Hepatocyte (in vitro differentiated cells): ENCODE data around the gene KLF9. TPM values are rescaled to one million over a fixed set of nuclear protein-coding genes. Genes with fewer than 3 reads are reported as not detected.

Experiments used
- DNase-seq: peaks from one replicate; pipeline ENCODE4 v3.0.0-alpha.2; 2016; ENCODE audit warnings: low spot score
- H2AFZ ChIP-seq: fragments of 200-600 bp; sonication (generic); 2 replicates; pipeline ENCODE4 v1.6.0; 2016; ENCODE audit warnings: antibody characterized with exemption, mild to moderate bottlenecking
- H3K27ac ChIP-seq: fragments of 200-600 bp; sonication (generic); 2 replicates; pipeline ENCODE4 v1.5.1; 2016; ENCODE audit warnings: mild to moderate bottlenecking
- H3K27me3 ChIP-seq: fragments of 200-600 bp; sonication (generic); 2 replicates; pipeline ENCODE4 v1.6.1; 2016
- H3K36me3 ChIP-seq: fragments of 200-600 bp; sonication (generic); replicated peaks from 2 replicates; pipeline ENCODE4 v1.5.1; 2016; ENCODE audit warnings: low read depth; ENCODE audit not compliant: insufficient read depth
- H3K4me1 ChIP-seq: fragments of 200-600 bp; sonication (generic); 2 replicates; pipeline ENCODE4 v1.5.1; 2016; ENCODE audit warnings: mild to moderate bottlenecking, moderate library complexity; ENCODE audit not compliant: insufficient read depth
- H3K4me2 ChIP-seq: fragments of 200-600 bp; sonication (generic); 2 replicates; pipeline ENCODE4 v1.6.0; 2016
- H3K4me3 ChIP-seq: fragments of 200-600 bp; sonication (generic); 2 replicates; pipeline ENCODE4 v1.5.1; 2016; ENCODE audit warnings: mild to moderate bottlenecking
- H3K79me2 ChIP-seq: fragments of 200-600 bp; sonication (generic); 2 replicates; pipeline ENCODE4 v1.6.0; 2017; ENCODE audit warnings: mild to moderate bottlenecking
- H3K9me2 ChIP-seq: fragments of 200-600 bp; sonication (generic); replicated peaks from 2 replicates; pipeline ENCODE4 v1.6.0; 2017; ENCODE audit warnings: mild to moderate bottlenecking; ENCODE audit not compliant: insufficient read depth
- H3K9me3 ChIP-seq: fragments of 200-600 bp; sonication (generic); 2 replicates; pipeline ENCODE4 v1.5.1; 2016; ENCODE audit warnings: low read depth, mild to moderate bottlenecking
- H4K20me1 ChIP-seq: fragments of 200-600 bp; sonication (generic); 2 replicates; pipeline ENCODE4 v1.6.0; 2016; ENCODE audit warnings: mild to moderate bottlenecking; ENCODE audit not compliant: insufficient read depth, poor library complexity, severe bottlenecking
- EZH2 ChIP-seq: fragments of 200-600 bp; sonication (generic); IDR thresholded peaks from 2 replicates; pipeline ENCODE4 v1.6.1; 2016; ENCODE audit warnings: antibody characterized with exemption, mild to moderate bottlenecking, borderline replicate concordance
- EZH2phosphoT487 ChIP-seq: fragments of 200-600 bp; sonication (generic); IDR thresholded peaks from one replicate; pipeline ENCODE4 v1.6.1; 2018; ENCODE audit warnings: antibody characterized with exemption, mild to moderate bottlenecking, low read depth, moderate library complexity; ENCODE audit not compliant: unreplicated experiment, severe bottlenecking
- WGBS: methylation state at CpG from one replicate; pipeline ENCODE4 v1.1.6; 2016; ENCODE audit warnings: low lambda C conversion rate; ENCODE audit errors: missing lambda C conversion rate; 5-methylcytosine and 5-hydroxymethylcytosine counted together
- polyA plus RNA-seq: library from polyadenylated mRNA; unstranded; fragments of >200 nt; fragmentation: Nextera tagmentation; extraction: Ambion mirVana; gene quantifications from 2 replicates; pipeline ENCODE4 v1.2.1, GENCODE V29; 2016
- total RNA-seq: library from RNA; depleted of rRNA; stranded (reverse); fragments of >200 nt; gene quantifications from 2 replicates; pipeline ENCODE4 v1.2.3, GENCODE V29; 2014
- TF ChIP-seq, protein P1 (sequence below): fragments of 200-600 bp; sonication (generic); IDR thresholded peaks from 2 replicates; pipeline ENCODE4 v1.5.1; 2016; ENCODE audit warnings: antibody characterized with exemption, mild to moderate bottlenecking; ENCODE audit not compliant: poor library complexity

The KLF9 gene
- total and polyA plus RNA-seq, 2 experiments from 2014 or later: 5.3 to 29.4 TPM

DNA sequence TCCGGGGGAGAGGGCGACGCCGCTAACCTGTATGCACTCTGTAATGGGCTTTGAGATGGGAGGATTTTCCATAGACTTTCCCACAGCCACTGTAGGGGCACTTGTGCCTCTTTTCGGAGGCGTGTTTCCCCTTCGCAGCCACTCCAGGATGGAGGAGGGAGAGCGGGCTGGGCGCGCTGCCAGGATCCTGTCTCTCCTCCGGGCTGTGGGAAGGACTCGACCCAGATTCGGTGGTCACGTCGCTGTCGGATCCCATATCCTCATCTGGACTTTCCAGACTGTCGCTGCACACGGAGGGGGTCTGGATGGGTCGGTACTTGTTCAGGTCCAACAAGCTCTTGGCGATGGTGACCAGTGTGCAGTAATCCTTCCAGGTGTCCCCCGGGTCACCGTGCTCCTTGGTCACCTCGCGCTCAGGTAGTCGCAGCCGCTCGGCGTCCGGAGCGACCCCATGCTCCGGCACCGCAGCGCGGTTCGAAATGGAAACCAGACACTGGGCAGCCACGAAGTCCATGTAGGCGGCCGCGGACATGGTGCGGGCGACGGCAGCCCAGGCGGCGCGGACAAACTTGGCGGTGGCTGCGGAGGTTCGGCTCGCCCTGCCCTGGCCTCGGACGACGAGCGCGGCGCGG is 1.5 kb downstream of the KLF9 start:
- Histone ChIP-seq H3K9me3 (no peaks in the 10 kb centered on the region), H3K36me3 (no peaks in the 10 kb centered on the region), H2AFZ (peak overlapping the region; percentile 67), H3K27ac (peak overlapping the region; percentile 96), H3K4me3 (peak overlapping the region; percentile 66), H3K4me1 (peaks cover 4% of the 10 kb centered on the region), H3K27me3 (no peaks in the 10 kb centered on the region), H3K4me2 (peak overlapping the region; percentile 76), H4K20me1 (peaks cover 26% of the 10 kb centered on the region), H3K9me2 (no peaks in the 10 kb centered on the region), H3K79me2 (peaks cover 43% of the 10 kb centered on the region)
- DNase-seq: peak; percentile 84
- 2% methylated on average over 46 of the region's 56 CpGs for WGBS
- TF ChIP-seq EZH2phosphoT487: no peak
- TF ChIP-seq, protein P1, sequence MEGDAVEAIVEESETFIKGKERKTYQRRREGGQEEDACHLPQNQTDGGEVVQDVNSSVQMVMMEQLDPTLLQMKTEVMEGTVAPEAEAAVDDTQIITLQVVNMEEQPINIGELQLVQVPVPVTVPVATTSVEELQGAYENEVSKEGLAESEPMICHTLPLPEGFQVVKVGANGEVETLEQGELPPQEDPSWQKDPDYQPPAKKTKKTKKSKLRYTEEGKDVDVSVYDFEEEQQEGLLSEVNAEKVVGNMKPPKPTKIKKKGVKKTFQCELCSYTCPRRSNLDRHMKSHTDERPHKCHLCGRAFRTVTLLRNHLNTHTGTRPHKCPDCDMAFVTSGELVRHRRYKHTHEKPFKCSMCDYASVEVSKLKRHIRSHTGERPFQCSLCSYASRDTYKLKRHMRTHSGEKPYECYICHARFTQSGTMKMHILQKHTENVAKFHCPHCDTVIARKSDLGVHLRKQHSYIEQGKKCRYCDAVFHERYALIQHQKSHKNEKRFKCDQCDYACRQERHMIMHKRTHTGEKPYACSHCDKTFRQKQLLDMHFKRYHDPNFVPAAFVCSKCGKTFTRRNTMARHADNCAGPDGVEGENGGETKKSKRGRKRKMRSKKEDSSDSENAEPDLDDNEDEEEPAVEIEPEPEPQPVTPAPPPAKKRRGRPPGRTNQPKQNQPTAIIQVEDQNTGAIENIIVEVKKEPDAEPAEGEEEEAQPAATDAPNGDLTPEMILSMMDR: no peak
- TF ChIP-seq EZH2: no peak

DNA sequence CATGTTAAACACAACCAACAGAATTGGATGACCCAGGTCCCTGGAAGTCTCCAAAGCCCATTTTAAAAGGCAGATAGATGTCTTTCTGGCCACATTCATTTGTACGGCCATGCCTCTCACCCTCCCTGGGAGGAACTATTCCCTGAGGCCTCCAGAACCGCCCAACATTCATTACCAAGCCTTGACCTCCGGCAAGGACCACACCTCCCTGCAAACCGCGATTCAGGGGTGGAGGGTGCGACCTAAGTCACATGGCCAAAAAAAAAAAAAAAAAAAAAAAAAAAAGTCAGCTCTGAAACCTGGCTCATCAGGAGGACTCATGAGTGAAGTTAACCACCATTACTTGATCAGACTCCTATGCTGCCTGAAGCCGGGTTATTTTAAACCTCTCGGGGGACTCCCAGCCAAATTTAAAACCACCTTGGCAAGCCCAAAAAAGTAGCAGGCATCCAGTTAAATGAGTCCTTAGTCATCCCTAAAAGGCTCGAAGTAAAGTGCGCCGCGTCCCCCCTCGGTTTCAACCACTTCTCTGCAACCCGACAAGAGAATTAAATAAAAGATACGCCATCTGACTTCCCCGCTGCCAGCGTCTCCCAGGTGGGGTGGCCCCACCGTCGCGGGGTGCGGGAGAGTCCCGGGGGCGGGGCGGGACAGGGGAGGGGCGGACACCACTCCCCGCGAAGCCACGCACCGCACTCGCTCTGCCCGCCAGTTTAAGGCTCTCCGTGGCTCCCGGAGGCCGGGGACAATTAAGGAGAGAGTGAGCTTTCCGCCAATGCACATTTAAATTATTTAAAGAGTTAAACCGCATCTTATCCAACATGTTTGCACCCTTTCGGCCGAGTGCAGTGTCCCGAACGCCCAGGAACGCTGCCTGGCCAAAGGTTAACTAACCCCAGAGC is 2.3 kb downstream of the KLF9 start:
- H3K9me2 ChIP-seq: no peaks in the 10 kb centered on the region
- H3K9me3 ChIP-seq: no peaks in the 10 kb centered on the region
- H3K27ac ChIP-seq: peak overlapping the region; percentile 96
- H3K36me3 ChIP-seq: no peaks in the 10 kb centered on the region
- peaks cover 51% of the 10 kb centered on the region for H3K79me2 ChIP-seq
- H2AFZ ChIP-seq: peak overlapping the region; percentile 67
- no peak for TF ChIP-seq EZH2
- TF ChIP-seq, protein P1: no peak
- TF ChIP-seq EZH2phosphoT487: no peak
- no peaks in the 10 kb centered on the region for H3K27me3 ChIP-seq
- H3K4me2 ChIP-seq: peak overlapping the region; percentile 76
- peaks cover 7% of the 10 kb centered on the region for H3K4me1 ChIP-seq
- DNase-seq: peak; percentile 62
- 7% methylated on average over 41 of the region's 41 CpGs for WGBS
- H4K20me1 ChIP-seq: peaks cover 31% of the 10 kb centered on the region
- peak overlapping the region; percentile 66 for H3K4me3 ChIP-seq

DNA sequence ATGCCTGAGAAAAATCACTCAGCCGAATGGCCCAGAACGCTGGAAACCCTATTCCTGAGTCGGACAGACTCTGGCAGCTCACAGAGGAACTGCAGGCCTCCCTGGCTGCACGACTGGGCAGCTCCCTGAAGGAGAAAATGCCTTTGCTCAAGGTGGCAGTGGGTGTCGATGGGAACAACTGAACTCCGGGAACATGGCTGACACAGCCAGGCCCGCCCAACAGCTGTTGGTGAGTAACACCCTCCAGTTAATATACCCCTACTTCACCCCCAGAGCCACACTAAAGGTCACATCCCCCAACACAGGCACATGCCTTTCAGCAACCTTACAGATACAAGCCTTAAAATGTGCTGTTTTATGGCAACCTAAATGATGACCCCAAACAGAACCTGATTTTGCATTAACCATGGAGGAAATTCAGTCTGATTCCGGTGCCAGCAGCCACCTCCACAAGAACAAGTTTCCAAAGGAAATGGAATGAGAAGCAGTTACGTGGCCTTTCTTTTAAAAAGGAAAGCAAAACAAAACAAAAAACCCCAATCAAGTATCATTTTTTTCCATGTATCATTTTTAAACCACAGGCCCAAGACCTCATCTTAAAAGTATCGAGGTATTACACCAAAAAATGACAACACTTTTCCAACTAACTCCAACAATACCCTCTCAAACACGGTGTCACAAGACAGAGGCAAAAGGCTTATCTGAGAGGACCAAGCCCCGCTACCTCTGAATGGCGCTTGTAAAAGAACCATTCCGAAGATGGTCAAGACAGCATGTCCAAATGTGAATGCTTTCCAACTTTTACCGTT is 3.1 kb downstream of the KLF9 start:
- peaks cover 59% of the 10 kb centered on the region for H3K79me2 ChIP-seq
- TF ChIP-seq EZH2: no peak
- TF ChIP-seq, protein P1: no peak
- no peak for TF ChIP-seq EZH2phosphoT487
- no peak overlapping the region for H2AFZ ChIP-seq
- H3K36me3 ChIP-seq: no peaks in the 10 kb centered on the region
- peak overlapping the region; percentile 76 for H3K4me2 ChIP-seq
- peak; percentile 37 for DNase-seq
- no peaks in the 10 kb centered on the region for H3K27me3 ChIP-seq
- no peaks in the 10 kb centered on the region for H3K9me3 ChIP-seq
- H3K9me2 ChIP-seq: no peaks in the 10 kb centered on the region
- WGBS: 74% methylated on average over 15 of the region's 15 CpGs
- peak overlapping the region; percentile 66 for H3K4me3 ChIP-seq
- H3K27ac ChIP-seq: peak overlapping the region; percentile 96
- H3K4me1 ChIP-seq: peaks cover 11% of the 10 kb centered on the region
- H4K20me1 ChIP-seq: peaks cover 35% of the 10 kb centered on the region
